Measurements from ENCODE around the gene MBD4.
"Not testable (repeated sequence)": the region's sequence is repeated elsewhere in the genome, so short reads cannot be mapped to it uniquely, and the experiment has no call there.

The MBD4 gene

DNA sequence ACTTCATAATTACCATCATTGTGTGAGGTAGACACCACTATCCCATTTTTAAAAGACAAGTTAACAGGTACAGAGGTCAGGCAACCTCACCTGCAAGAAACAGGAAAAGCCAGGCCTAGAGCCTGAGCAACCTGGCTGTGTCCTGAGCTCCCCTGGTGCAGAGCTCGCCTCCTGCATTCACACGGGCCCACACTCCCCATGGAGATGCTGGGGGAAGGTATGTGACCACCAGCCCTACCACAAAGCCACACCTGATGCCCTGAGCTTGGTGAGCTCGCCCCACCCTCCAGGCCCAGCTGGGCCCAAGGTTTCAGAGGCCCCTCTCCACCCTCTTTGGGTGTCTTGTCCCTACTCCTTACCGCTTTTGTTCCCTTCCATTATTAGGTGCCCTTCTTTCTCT is 10.1 kb downstream of the MBD4 start:
- DNase-seq (ENCODE audit: low spot score) = no peak

DNA sequence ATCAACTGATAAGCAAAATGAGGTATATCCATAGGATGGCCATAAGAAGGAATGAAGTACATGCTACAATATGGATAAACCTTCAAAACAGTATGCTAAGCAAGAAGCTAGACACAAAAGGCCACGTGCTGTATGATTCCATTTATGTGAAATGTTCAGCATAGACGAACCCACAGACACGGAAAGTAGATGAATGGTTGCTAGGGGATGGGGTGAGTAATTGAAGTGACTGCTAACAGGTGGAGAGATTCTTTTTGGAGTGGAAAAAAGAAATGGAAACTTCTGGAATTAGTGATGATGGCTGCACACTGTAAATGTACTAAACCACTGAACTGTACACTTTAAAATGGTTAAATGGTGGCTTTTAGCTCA is 10.7 kb downstream of the MBD4 start:
- DNase-seq (ENCODE audit: low spot score) = no peak

DNA sequence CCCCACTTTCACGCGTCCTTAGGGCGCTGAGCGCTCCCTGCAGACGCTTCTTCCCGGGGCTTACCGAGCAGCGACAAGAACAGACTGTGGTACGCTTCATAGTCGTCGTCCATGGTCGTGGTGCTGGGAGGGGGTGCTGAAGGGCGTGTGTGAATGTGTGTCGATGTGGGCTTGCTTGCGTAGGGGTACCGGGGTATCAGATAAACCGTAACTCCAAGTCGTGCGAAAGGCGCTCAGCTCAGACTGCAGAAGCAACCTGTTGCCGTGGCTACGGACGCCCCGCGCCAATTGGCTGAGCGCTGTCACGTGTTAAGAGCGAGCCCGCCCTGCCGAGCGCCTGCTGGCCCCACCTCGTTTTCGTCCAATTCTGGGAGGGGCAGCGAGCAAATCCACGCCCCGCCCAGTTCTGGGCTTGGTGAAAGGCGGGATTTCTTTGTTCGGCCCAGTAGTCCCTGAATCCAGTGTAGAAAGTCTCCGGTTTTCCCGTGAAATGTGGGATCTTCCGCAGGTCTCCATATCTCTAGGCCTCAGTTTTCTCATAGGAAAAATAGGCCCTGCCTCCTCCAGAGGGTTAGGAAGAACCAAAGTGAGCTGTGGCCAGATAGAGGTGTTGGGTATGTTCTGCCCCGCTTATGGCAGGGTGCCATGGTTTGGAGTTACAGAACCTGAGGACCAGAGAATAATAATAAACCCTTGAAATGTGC is 11.2 kb downstream of the MBD4 start, which contains the start of gene EFCAB12:
TSS of gene EFCAB12 (minus strand) at position 261 of the 704 bp plus-strand sequence. CDS start at position 113, 148 bp downstream.
- peak; percentile 89 for DNase-seq (ENCODE audit: low spot score)

DNA sequence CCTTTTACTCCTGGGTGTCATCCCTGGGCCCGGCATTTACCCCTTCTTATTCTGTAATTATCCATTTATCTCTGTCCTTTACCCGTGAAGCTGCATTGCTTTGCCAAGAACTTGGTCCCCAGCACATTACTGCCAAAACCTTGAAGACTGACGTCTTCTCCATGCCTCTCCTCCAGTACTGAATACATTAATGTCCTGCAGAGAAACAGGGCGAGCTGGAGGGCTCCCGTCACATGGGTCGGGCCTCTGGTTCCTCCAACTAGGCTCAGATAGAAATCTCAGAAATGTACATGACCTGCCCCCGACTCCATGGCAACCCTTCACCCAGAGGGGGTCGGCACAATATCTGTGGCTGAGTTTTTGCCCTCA is 11.8 kb downstream of the MBD4 start:
- no peak for DNase-seq (ENCODE audit: low spot score)

DNA sequence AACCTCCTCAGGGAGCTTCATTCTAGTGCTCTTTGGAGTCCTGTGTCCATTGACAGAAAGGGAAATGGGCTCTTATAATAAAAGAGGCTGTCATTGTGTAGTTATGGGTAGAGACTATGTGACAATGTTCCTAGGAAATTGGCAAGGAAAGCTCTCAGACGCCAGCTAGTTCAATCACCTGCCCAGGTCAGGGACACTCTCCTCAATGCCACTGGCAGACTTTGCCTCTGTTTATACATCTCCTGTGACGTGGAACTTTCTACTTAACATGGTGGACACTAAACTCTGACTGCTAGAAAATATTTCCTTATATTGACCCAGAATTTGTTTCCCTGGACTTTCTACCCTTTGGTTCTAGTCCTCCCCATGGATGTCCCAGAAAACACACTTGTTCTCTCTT is 14.1 kb downstream of the MBD4 start:
- no peak for DNase-seq (ENCODE audit: low spot score)

DNA sequence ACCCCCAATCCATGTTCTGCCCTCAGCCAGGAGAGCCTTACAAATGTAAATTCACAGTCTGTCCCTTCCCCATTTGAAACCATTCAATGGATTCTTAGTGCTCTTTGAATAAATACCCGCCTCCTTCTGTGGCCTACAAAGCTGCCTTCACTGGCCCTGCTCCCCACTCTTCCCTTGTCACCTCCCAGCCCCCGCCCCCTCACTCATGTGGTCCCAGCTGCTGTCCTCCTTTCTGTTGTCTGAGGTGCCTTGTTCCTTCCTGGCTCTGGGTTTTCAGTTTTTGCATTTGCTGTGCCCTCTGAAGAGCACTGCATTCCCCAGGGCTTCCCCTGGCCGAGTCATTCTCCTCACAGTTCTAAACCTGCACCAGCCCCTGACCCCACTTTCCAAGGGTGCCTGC is 14.5 kb downstream of the MBD4 start:
- DNase-seq (ENCODE audit: low spot score) = no peak

DNA sequence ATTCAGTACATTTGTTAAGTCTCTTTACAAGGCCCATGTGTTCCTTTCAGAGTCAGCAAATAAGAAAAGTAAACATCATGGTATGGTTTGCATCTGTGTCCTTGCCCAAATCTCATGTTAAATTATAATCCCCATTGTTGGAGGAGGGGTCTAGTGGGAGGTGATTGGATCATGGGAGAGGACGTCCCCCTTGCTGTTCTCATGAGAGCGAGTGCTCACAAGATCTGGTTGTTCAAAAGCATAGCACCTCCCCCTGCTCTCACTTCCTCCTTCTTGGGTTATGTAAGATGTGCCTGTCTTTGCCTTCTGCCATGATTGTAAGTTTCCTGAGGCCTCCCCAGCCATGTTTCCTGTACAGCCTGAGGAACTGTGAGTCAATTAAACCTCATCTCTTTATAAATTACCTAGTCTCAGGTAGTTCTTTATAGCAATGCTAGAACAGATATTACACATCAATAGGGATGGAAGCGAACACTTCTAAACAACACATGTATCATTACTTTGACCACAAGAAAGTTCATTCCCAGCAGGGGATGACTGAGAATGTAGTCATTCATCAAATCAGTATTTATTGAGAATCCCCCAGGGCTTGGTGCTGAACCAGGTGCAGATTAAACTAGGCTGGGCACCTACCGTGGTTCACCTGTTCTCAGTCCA is 15.4 kb downstream of the MBD4 start:
- DNase-seq (ENCODE audit: low spot score) = no peak

DNA sequence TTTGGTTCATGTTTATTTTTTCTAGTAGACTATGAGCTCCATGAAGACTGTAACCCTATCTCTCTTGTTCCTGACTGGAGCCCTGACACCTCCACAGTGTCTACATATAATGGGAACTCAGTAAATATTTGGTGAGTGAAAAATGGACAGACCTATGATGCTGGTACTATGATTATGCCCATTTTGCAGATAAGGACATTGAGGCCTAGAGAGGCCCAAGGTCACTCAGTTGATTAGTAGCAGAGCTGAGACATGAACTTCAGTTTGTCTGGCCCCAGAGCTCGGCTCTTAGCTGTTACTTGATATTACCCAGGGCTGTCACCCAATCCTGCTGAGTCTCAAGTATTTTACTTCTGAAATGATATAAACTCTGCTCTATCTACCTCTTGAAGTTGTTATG is 16.9 kb downstream of the MBD4 start:
- DNase-seq (ENCODE audit: low spot score) = no peak

DNA sequence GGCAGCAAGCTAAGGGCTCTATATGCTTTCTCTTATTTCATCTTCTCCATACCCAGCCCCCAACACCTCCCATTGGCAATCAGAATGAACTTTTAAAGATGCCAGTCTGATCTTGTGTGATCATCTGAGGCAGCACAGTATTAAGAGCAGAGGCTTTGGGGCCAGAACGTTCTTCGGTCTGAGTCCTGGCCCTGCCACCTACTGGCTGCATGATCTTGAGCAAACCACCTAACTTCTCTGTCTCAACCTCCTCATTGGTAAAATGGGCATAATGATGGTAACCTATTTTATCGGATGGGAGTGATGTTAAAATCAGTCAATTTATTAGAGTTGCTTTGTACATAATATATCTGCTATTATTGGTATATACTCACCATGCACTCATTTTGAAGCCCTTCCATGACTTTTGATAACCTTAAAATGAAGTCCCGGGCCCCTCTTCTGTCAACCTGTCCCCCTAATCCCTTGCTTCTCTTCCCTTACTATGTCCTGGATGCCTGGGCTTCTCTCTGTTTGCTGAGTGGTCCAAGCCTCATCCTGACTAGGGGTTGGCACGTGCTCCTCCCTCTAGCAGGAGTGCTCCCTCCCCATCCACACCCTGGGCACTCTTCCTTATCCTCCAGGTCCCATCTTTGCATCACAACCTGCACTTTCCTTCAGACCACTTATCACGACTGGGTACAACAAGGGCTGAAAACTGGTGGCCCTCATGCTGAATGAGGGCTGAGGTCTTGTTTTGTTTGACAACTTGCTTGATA is 17.6 kb downstream of the MBD4 start:
- no peak for DNase-seq (ENCODE audit: low spot score)

DNA sequence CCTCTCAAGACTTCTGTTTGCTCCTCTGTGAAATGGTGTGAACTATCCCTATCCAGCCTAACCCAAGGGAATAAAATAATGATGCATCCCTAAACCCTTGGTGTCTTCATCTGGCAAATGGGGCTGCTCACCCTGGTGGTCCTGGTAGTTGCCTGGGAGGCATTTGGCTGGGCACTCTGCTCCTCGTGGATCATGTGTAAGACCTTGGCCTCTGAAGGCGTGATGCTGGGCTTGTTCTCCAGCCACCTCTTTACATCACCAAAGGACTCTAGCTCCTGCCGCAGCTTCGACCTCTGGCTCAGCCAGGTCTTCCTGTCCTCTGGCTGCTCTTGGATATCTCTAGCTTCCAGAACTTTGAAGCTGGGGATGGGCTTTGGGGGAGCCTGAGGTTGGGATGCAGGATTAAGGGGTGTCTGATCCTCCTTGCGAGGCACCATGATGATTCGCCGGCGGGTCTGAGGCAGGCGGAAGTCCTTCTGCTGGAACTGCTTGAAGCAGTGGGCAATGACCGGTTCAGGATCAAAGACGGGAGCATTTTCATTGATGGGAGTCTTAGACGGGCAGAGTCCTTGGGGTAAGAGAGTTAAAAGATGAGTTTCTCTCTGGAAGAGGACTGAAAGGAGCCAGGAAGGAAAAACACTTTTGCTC is 18.4 kb downstream of the MBD4 start:
- no peak for DNase-seq (ENCODE audit: low spot score)

DNA sequence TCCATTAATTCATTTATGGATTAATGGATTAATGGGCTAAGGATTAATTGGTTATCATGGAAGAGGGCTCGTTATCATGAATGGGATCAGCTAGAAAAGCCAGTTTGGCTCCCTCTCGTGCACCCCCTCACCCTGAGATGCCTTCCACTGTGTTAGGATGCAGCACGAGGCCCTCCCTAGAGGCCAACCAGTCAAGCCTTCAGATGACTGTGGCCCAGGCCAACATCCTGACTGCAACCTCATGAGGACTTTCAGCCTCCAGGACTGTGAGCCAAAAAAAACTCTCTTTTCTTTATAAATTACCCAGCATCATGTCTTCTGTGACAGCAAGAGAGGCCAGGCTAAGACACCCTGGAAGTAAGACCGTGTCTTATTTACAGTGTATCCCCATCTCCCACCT is 20.3 kb downstream of the MBD4 start:
- no peak for DNase-seq (ENCODE audit: low spot score)

DNA sequence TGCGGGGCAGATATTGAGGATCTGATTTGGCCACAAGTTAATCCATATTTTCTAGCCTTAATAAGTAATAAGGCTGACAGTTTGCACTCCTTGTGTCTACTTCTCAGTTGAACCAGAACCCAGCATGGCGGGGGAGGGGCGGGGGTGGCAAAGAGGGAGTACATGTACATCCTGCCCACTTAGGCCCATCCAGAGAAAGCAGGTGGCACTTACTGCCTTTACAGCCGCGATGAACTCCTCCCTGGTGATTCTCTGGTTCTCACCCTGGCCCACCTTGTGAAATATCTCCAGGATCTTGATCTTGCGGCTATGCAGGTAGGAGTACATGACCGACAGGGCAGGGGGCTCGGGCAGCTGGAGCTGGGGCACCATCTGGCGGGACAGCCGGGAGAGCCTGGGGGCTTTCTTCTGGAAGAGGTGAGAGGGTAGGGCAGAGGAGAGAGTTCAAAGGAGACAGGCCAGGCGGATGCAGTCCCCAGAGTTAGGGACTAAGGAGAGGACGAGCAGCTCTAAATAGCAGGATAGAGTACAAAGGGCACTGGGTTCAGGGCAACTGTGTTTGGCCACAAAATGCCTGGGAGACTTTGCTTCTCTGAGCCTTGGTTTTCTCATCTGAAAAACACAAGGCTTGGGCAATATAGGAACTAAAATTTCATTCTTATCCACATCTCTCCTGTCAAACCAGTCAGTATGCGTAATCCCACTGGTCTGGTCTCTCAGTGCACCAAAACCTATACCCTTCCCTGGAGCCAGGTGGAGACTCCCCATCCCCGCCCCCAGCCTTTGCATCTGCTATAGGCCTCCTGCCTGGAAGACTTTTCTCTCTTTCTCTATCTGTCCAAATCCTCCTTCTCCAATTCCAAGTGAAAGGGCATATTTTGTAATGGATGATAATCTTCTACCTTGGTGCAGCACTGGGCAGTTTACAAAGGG is 21.4 kb downstream of the MBD4 start:
- DNase-seq (ENCODE audit: low spot score) = no peak

DNA sequence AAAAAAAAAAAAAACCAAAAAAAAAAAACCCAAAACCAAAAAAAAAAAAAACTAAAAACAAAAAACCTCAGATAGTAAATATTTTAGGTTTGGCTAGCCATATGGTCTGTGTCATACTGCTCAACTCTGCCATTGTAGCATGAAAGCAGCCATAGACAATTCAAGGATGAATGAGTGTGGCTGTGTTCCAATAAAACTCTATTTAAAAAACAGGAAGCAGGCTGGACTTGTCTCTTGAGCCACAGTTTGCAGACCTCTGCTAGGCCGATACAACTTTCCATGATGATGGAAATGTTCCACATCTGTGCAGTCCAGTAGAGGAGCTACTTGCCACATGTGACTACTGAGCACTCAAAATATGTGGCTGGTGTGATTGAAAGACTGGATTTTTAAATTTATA is 22.4 kb downstream of the MBD4 start:
- no peak for DNase-seq (ENCODE audit: low spot score)

DNA sequence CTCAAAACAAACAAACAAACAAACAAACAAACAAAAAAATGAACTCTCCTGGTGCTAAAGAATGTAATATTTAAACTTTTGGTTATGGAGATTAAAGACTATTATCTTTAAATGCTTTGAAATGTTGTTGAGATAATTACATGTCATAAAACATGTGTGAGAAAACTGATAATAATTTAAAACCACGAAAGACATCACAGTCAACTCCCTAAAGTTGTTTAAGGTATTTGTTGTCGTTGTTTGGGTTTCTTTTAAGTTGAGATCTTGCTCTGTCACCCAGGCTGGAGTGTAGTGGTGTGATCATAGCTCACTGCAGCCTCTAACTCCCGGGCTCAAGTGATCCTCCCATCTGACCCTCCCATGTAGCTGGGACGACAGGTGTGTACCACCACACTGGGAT is 23.3 kb downstream of the MBD4 start:
- DNase-seq (ENCODE audit: low spot score) = no peak

DNA sequence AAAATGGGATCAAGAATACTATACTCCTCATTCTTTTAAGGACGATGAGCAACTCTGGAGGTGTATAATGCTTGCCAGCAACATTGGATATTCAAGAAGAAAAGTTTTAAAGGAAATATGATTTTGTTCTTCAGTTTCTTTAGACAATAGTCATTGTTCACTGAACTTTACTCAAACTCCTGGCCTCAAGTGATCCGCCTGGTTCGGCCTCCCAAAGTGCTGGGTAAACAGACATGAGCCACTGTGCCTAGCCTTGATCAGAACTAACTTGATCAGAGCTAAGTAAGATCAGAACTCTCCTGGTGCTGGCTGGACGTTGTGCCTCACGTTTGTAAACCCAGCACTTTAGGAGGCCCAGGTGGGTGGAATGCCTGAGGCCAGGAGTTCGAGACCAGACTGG is 23.9 kb downstream of the MBD4 start:
- DNase-seq (ENCODE audit: low spot score) = no peak

DNA sequence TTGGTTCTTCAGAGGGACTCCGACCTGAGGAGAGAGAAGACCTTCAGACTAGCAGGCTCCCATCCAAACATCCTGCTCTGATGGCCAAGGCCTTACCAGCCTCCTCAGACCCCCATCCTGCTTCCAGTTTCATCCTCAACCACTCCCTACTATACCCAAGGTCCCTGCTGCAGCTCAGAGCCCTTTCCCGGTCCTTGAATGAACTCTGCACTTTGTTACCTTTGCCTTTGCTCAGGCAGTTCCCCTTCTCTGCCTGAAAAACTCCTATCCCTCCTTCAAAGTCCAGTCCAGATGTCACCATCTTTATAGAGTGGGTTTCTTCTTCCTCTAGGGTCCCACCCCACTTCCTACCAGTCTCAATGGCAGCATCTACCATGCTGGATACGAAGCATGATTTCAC is 24.4 kb downstream of the MBD4 start:
- no peak for DNase-seq (ENCODE audit: low spot score)

DNA sequence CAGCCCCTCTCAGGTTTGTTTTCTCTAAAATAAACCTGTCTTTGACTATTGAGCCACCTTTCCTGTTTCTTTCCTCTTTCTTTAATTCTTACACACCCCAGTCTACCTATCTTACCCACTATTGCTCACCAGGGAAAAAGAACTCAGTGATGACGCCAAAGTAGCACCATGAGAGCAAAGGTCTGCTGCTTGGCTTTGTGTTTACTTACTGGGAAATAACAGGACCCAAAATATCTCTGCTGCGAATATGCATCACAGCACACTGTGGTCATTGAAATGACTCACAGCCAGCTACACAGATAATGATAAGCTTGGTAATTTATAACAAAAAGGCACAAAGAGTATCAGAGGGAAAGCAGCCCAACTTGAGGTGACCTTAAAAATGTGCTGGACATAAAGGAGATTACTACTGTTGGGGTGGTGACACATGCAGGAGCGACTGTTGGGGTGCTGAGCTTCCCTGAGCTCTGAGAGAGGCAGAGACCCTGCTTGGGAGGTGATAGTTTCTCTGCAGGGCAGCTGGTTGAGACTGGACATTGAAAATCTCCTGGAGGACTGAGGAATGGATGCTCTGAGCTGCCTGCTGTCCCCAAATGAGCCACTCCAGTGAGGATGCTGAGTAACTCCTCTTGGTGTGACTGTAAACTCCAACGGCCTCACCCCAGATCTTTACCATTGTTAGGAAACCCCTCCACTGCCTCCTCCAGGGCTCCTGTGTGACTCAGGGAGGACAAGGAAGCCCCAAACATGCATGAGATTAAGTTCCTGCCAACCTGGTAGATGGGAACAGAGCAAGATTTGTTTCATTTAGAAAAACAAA is 25.9 kb downstream of the MBD4 start:
- DNase-seq (ENCODE audit: low spot score) = peak; percentile 94

DNA sequence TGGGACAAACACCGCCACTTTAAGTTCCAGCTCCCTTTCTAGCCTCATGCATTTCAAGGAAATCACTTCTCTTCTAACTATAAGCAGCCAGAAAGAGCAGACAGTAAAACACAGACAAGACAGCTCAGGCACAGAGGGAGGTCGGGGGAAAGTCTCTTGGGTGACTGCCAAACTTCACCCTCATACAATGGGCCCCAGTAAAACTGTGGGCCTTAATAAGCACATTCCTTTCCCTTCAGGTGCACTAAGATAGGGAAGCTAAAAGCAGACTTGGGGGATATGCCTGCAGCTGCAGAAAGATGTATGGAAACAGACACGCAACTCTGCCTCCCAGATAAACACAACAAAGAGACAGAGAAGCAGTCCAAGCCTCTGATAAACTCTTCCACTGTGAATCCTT is 26.5 kb downstream of the MBD4 start:
- DNase-seq (ENCODE audit: low spot score) = not testable (repeated sequence)

DNA sequence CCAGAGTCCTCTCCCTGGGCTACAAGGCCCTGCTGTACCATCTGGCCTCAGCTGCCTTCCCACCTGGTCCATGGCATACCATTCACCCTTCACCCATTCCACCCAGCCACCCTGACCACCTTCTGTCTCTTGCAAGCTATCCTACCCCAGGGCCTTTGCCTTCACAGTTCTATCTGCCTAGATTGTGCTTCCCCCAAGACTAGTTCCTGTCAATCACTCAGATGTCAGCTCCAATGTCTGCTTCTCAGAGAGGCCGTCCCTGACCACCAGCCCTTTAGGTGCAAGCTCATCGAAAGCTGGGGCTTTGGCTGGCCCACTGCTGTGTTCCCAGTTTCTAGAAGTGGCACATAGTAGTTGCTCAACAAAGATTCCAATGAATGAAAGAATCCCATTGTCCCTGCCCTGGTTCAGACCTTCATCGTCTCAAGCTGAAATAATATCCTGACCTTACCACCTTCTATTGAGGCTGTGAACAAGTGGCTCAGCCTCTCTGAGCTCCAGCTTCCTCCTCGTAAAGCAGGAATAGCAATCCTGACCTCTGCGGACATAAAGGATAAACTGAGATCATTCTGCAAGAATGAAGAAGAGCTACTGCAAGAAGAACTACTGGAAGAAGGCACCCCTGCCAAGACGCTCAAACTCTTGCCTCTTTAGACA is 27.1 kb downstream of the MBD4 start:
- DNase-seq (ENCODE audit: low spot score) = peak; percentile 31

DNA sequence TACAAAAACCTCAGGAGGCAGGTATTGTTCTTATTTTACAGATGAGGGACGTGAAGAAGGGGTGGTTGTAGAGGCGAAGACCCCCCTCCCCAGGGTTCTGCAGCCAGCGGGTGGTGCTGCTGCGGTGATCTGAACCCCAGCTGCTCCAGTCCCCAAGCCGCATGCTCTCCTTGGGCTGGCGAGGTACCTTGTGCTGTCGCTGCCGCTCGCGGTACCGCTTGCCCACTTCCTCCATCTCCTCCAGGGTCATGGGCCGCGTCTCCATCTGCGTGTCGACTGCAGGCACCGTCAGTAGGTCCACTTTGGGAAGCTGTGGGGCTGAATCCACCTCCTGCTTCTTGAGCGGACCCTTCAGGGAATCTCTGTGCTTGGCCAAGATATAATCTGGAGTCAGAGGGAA is 28.8 kb downstream of the MBD4 start:
- DNase-seq (ENCODE audit: low spot score) = no peak

Data from hepatic stellate cell (primary cell).